ENCODE data around the gene SNX4. TPM values are rescaled to one million over a fixed set of nuclear protein-coding genes. Genes with fewer than 3 reads are reported as not detected.

SNX4 gene
- total RNA-seq, 4 donors from 2014 or later: 39.0 to 71.5 (median 51.9) TPM

DNA sequence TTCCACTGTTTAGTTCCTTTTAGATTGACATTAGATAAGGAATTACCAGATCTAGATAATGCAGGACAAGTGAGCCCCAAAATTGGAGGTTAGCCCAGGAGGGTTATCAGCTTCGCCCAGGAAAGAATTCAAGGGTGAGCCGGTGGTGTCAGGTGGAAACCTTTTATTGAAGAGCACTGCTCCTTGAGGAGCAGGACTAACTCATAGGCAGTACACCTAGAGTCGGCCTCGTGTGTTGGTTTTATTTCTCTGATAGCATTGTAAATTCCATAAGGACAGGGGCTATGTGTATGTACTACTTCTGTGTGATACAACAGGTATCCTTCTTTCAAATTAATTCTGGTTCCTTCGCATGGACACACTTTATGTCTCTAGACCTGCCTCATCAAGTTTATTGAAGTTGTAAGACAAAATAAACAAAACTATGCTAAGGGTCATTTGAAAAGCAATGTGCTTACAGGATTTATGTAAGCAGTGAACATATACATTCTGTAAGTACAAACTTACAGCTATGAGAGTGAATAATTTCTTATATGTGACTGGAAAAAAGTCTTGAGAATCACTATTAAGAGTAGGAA is 57.2 kb downstream of the SNX4 start:
- no peak for DNase-seq (ENCODE audit: low spot score in 2 of 2)
- H3K36me3 ChIP-seq: peaks cover 2 to 82% (median 11%) of the 10 kb centered on the region in 3 donors
- no peak for TF ChIP-seq EP300 (IDR thresholded peaks at IDR 0.05)
- no peak for TF ChIP-seq CTCF (IDR thresholded peaks at IDR 0.05)
- TF ChIP-seq POLR2A (IDR thresholded peaks at IDR 0.05): no peak
- H3K9me3 ChIP-seq: no peaks in the 10 kb centered on the region
- no peaks in the 10 kb centered on the region for H3K4me1 ChIP-seq
- no peak overlapping the region for H3K4me3 ChIP-seq
- no peak overlapping the region for H3K27ac ChIP-seq
- WGBS, 2 donors: 72 to 92% methylated on average over 5 of the region's 5 CpGs
- H3K27me3 ChIP-seq: no peaks in the 10 kb centered on the region

GRCh38 chr3:125461896-125462295 is 58.1 kb downstream of the SNX4 start:
- peaks cover 2 to 82% (median 9%) of the 10 kb centered on the region in 3 donors for H3K36me3 ChIP-seq

DNA sequence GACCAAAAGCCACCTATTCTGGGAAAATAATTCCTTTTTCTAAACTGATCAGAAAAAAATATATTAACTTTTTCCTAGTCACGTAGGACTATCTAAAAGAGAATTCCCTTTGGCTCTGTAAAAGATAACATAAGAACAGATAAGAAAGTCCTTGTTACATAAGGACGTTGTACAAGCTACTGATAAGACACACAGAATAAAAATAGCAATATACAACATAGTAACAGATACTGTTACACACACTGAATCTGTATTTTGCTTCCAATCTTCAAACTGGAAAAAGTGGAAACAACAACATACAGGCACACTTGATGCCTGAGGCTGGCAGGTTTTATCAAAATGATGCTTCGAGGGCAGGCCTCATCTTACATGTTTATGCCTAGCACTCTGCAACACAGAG is 59.8 kb downstream of the SNX4 start:
- H3K9me3 ChIP-seq: no peaks in the 10 kb centered on the region
- no peak overlapping the region for H3K27ac ChIP-seq

More at GRCh38 chr3:125461896-125462295, 58.1 kb downstream of the SNX4 start:
- 98% methylated on average over 6 of the region's 6 CpGs for WGBS, 2 donors
- no peaks in the 10 kb centered on the region for H3K9me3 ChIP-seq
- H3K27me3 ChIP-seq: no peaks in the 10 kb centered on the region
- no peak overlapping the region for H3K27ac ChIP-seq
- H3K4me3 ChIP-seq: no peak overlapping the region
- H3K4me1 ChIP-seq: no peaks in the 10 kb centered on the region
- TF ChIP-seq CTCF (IDR thresholded peaks at IDR 0.05): no peak
- no peak for TF ChIP-seq EP300 (IDR thresholded peaks at IDR 0.05)
- TF ChIP-seq POLR2A (IDR thresholded peaks at IDR 0.05): no peak
- DNase-seq (ENCODE audit: low spot score in 2 of 2): no peak

GRCh38 chr3:125443923-125444322 is 76.1 kb downstream of the SNX4 start:
- DNase-seq (ENCODE audit: low spot score in 2 of 2): no peak
- H3K36me3 ChIP-seq: peaks cover 0 to 68% (median 10%) of the 10 kb centered on the region in 3 donors
- no peak overlapping the region for H3K27ac ChIP-seq

More for the DNA sequence above, 59.8 kb downstream of the SNX4 start:
- DNase-seq (ENCODE audit: low spot score in 2 of 2): no peak
- Histone ChIP-seq H3K27me3 (no peaks in the 10 kb centered on the region), H3K36me3 (peaks cover 2 to 83% (median 14%) of the 10 kb centered on the region in 3 donors), H3K4me1 (no peaks in the 10 kb centered on the region), H3K4me3 (no peak overlapping the region)
- TF ChIP-seq CTCF (IDR thresholded peaks at IDR 0.05) (no peak), EP300 (IDR thresholded peaks at IDR 0.05) (no peak), POLR2A (IDR thresholded peaks at IDR 0.05) (no peak)
- WGBS, 2 donors: 76 to 78% methylated on average over 3 of the region's 3 CpGs

More at GRCh38 chr3:125443923-125444322, 76.1 kb downstream of the SNX4 start:
- H3K27me3 ChIP-seq: no peaks in the 10 kb centered on the region
- no peak overlapping the region for H3K4me3 ChIP-seq
- H3K9me3 ChIP-seq: peaks cover 0 to 41% (median 4%) of the 10 kb centered on the region in 4 donors
- no peaks in the 10 kb centered on the region for H3K4me1 ChIP-seq
- 85 to 87% methylated on average over 1 of the region's 1 CpG for WGBS, 2 donors
- no peak for TF ChIP-seq POLR2A (IDR thresholded peaks at IDR 0.05)
- no peak for TF ChIP-seq CTCF (IDR thresholded peaks at IDR 0.05)
- TF ChIP-seq EP300 (IDR thresholded peaks at IDR 0.05): no peak
